A673 (cell line): ENCODE data around the gene SETMAR. TPM values are rescaled to one million over a fixed set of nuclear protein-coding genes. Genes with fewer than 3 reads are reported as not detected.

Source experiments
- Bru-seq: library from RNA; stranded (reverse); fragments of 400-500 nt; gene quantifications from one replicate; lab custom pipeline; 2021; lab: Mats Ljungman, UMichigan
- BruChase-seq, 2 experiments: library from RNA; stranded (reverse); fragments of 400-500 nt; gene quantifications; one replicate each; lab custom pipeline; 2021; lab: Mats Ljungman, UMichigan
- BruUV-seq: library from RNA; stranded (reverse); fragments of 400-500 nt; replicated peaks from 2 replicates; lab custom pipeline; 2021; lab: Mats Ljungman, UMichigan
- CTCF ChIA-PET: fragments of 300-600 bp; sonication (Branson Sonifier 250); formaldehyde crosslinking; loops from one replicate; lab custom pipeline; 2022; ENCODE audit warnings: antibody characterized with exemption; lab: Charles Lee
- POLR2A ChIA-PET: fragments of 300-600 bp; sonication (Branson Sonifier 250); formaldehyde crosslinking; loops from one replicate; lab custom pipeline; 2022; ENCODE audit warnings: antibody characterized with exemption; ENCODE audit not compliant: low non-redundant PET; lab: Charles Lee
- DNase-seq: peaks from one replicate; pipeline ENCODE4 v3.0.0-alpha.2; 2015; ENCODE audit warnings: low spot score
- H3K27ac ChIP-seq: fragments of 200-600 bp; sonication (generic); 2 replicates; pipeline ENCODE4 v1.5.1; 2016; ENCODE audit warnings: mixed run types, low read depth, mild to moderate bottlenecking, mixed read lengths, antibody characterized with exemption, low read length; ENCODE audit not compliant: poor library complexity, severe bottlenecking
- H3K27me3 ChIP-seq: fragments of 200-600 bp; sonication (generic); replicated peaks from 2 replicates; pipeline ENCODE4 v1.6.1; 2017; ENCODE audit warnings: mixed run types, low read depth, mild to moderate bottlenecking, mixed read lengths, antibody characterized with exemption, low read length; ENCODE audit not compliant: insufficient read depth, poor library complexity
- H3K36me3 ChIP-seq: fragments of 200-600 bp; sonication (generic); 2 replicates; pipeline ENCODE4 v1.6.1; 2016; ENCODE audit warnings: mixed run types, mild to moderate bottlenecking, mixed read lengths, antibody characterized with exemption, low read length; ENCODE audit not compliant: insufficient read depth, poor library complexity, severe bottlenecking
- H3K4me1 ChIP-seq: fragments of 200-600 bp; sonication (generic); 2 replicates; pipeline ENCODE4 v1.6.1; 2017; ENCODE audit warnings: mixed run types, mild to moderate bottlenecking, mixed read lengths, antibody characterized with exemption, low read length; ENCODE audit not compliant: insufficient read depth, poor library complexity, severe bottlenecking
- H3K4me3 ChIP-seq: fragments of 200-600 bp; sonication (generic); 2 replicates; pipeline ENCODE4 v1.5.1; 2016; ENCODE audit warnings: low read depth, mixed run types, mild to moderate bottlenecking, mixed read lengths, low read length; ENCODE audit not compliant: poor library complexity, severe bottlenecking
- H3K9me3 ChIP-seq: fragments of 200-600 bp; sonication (generic); 2 replicates; pipeline ENCODE4 v1.6.1; 2016; ENCODE audit warnings: mixed run types, low read depth, mild to moderate bottlenecking, mixed read lengths, antibody characterized with exemption, low read length; ENCODE audit not compliant: poor library complexity, severe bottlenecking
- CTCF ChIP-seq: fragments of 300-800, 200-600 bp; sonication (generic); conservative IDR thresholded peaks from 2 replicates; pipeline ENCODE4 v1.5.1; 2017; ENCODE audit warnings: low read depth, mild to moderate bottlenecking, antibody characterized with exemption, low read length, moderate library complexity, mixed read lengths
- EZH2 ChIP-seq: fragments of 200-600 bp; sonication (generic); IDR thresholded peaks from 2 replicates; pipeline ENCODE4 v1.6.1; 2017; ENCODE audit warnings: borderline replicate concordance, low read depth, mild to moderate bottlenecking, mixed read lengths, antibody characterized with exemption, low read length; ENCODE audit not compliant: poor library complexity, severe bottlenecking
- intact Hi-C: fragments of 100-400 bp; cut with micrococcal nuclease; formaldehyde crosslinking; loops from one replicate; pipeline ENCODE4 v1.10.0; 2022; ENCODE audit not compliant: unreplicated experiment
- long read RNA-seq: library from polyadenylated mRNA; stranded (forward); transcript quantifications from one replicate; pipeline ENCODE4 v2.0.0, GENCODE V29; 2022
- total RNA-seq: library from RNA; stranded (reverse); gene quantifications from 2 replicates; pipeline ENCODE4 v1.2.3, GENCODE V29; 2021

The SETMAR gene
- total RNA-seq, result 25.0 and 25.8 TPM in 2 replicates
- percentile 88 among the genes with signal in this experiment for Bru-seq, nascent RNA
- percentile 71 among the genes with signal in this experiment for BruChase-seq, experiment 1, labeled RNA remaining after a 2-hour chase
- percentile 54 among the genes with signal in this experiment for BruChase-seq, experiment 2, labeled RNA remaining after a 6-hour chase
- long read RNA-seq, transcript SETMAR-201 (3 exons, 2,443 nt), result major isoform, 9 of 22 reads
- long read RNA-seq, partial matches to known transcripts, result 0 of 22 reads
- long read RNA-seq, other reads (novel, unspliced or antisense), result 9 of 22 reads

- peaks cover 5% of the 10 kb centered on the region for H3K36me3 ChIP-seq
- TF ChIP-seq CTCF, result no peak
- TF ChIP-seq EZH2, result no peak
- no peaks in the 10 kb centered on the region for H3K9me3 ChIP-seq
- peak; percentile 94 for DNase-seq
- BruUV-seq, result no TSS peak
- H3K4me1 ChIP-seq, result no peaks in the 10 kb centered on the region
- no peaks in the 10 kb centered on the region for H3K27me3 ChIP-seq
- ChIA-PET CTCF (no interaction called here), POLR2A (no interaction called here)
- intact Hi-C loops, result no loop called here
- peak within 1 kb of the TSS; percentile 79 for H3K27ac ChIP-seq
- H3K4me3 ChIP-seq, result peak within 1 kb of the TSS; percentile 75
These were observed at the start of gene SETMAR for GRCh38 chr3:4303187-4304123. Gene SETMAR, plus strand, starts transcription at chr3:4303369. Its CDS starts 2 bp downstream, at chr3:4303371.

GRCh38 chr3:4261406-4261805 is 41.8 kb upstream of the SETMAR start:
- ChIA-PET POLR2A (no interaction called here), CTCF (no interaction called here)
- intact Hi-C loops, result no loop called here
- no peaks in the 10 kb centered on the region for H3K9me3 ChIP-seq
- H3K27me3 ChIP-seq, result no peaks in the 10 kb centered on the region
- BruUV-seq, result no TSS peak
- no peak for TF ChIP-seq EZH2
- no peak for TF ChIP-seq CTCF
- DNase-seq, result no peak
- no peak overlapping the region for H3K27ac ChIP-seq
- no peak overlapping the region for H3K4me3 ChIP-seq
- H3K36me3 ChIP-seq, result no peaks in the 10 kb centered on the region
- H3K4me1 ChIP-seq, result no peaks in the 10 kb centered on the region

GRCh38 chr3:4264040-4264439 is 39.1 kb upstream of the SETMAR start:
- ChIA-PET POLR2A (no interaction called here), CTCF (no interaction called here)
- no TSS peak for BruUV-seq
- H3K27me3 ChIP-seq, result no peaks in the 10 kb centered on the region
- intact Hi-C loops, result no loop called here
- TF ChIP-seq CTCF, result no peak
- no peak for TF ChIP-seq EZH2
- no peaks in the 10 kb centered on the region for H3K36me3 ChIP-seq
- no peak for DNase-seq
- H3K9me3 ChIP-seq, result no peaks in the 10 kb centered on the region
- no peak overlapping the region for H3K27ac ChIP-seq
- no peak overlapping the region for H3K4me3 ChIP-seq
- H3K4me1 ChIP-seq, result no peaks in the 10 kb centered on the region
